GM19193 (cell line): ENCODE measurements around the gene POU2F1.
A peak's percentile ranks its signal among the peaks of the same experiment; 100 is the strongest.

ENCODE experiments used
- POLR2A ChIP-seq: IDR thresholded peaks from 4 replicates; pipeline ENCODE4 v1.6.1; 2011; ENCODE audit not compliant: insufficient read depth, insufficient read length; ENCODE audit errors: extremely low read depth

POU2F1 gene

GRCh38 chr1:167220537-167221125, at the start of gene POU2F1:
Gene POU2F1, plus strand, starts transcription at chr1:167220886. Its CDS starts 12 bp downstream, at chr1:167220898.
- TF ChIP-seq POLR2A: peak; percentile 51

GRCh38 chr1:167171286-167171929, 49.3 kb upstream of the POU2F1 start:
- TF ChIP-seq POLR2A: no peak

GRCh38 chr1:167173516-167174184, 47.0 kb upstream of the POU2F1 start:
- TF ChIP-seq POLR2A: no peak

DNA sequence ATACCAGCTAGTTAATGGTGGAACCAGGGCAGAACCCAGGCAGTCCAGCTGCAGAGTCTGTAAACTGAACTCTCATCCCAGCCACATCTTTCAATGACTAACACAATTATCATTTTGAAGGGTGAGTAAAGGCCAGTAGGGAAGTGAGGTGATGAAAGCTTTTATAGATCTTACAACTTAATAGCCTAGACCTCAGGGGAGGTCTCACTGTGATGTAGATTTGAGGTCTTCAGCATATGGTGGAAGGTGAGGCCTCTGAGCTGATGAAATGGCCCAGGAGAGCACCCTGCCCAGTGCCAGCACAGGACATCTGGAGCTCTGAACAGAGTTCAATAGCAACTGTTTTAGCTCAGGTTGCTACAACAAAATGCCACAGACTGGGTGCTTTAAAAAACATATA, 44.8 kb upstream of the POU2F1 start:
- no peak for TF ChIP-seq POLR2A

DNA sequence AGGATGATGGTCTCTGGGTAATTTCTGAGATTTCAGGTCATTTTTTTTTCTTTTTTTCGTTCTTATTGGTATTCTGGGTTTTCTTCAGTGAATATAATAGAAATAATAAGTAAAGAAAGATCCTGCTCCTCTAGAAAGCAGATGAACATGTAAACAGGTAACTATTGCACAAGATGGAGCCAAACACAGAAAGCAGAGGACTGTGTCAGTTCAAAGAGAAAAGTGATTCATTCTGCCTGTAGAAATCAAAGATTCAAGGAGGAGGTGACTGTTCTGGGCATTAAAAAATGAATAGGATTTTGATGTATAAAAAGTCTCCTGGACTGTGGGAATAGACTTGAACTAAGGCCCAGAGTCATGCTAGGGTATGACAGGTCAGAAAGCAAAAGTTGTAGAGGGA, 41.9 kb upstream of the POU2F1 start:
- TF ChIP-seq POLR2A: no peak

- TF ChIP-seq POLR2A: no peak
Observed at GRCh38 chr1:167182571-167183320, 37.9 kb upstream of the POU2F1 start.

GRCh38 chr1:167184081-167184480, 36.6 kb upstream of the POU2F1 start:
- no peak for TF ChIP-seq POLR2A

- TF ChIP-seq POLR2A: no peak
Observed at GRCh38 chr1:167185062-167185461, 35.6 kb upstream of the POU2F1 start.

DNA sequence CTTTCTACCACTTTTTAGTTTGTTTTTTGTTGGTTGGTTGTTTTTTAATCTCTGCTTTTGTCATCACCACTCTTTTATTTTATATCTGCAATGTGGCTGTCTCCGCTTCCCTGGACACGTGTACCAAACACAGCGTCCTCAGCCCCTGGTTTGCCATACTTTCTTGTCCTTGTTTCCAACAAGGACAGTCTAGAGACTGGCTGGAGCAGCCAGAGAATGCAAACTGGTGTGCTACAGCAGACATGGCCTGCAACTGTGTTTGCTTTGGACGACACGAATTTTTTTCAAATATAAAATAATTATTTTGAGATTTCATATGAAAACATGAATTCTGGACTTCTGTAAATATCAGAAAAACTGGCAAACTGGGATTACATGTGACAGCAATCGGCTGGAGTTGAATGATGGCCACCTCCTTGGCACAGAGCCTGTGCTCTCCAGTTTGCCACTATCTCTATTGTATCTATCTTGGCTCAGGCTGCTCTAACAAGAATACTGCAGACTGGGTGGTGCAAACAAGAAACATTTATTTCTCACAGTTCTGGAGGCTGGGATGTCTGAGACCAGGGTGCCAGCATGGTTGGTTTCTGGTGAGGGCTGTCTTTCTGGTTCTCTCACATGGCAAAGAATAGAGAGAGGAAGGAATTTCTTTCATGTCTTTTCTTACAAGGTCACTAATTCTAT, 34.6 kb upstream of the POU2F1 start:
- no peak for TF ChIP-seq POLR2A

DNA sequence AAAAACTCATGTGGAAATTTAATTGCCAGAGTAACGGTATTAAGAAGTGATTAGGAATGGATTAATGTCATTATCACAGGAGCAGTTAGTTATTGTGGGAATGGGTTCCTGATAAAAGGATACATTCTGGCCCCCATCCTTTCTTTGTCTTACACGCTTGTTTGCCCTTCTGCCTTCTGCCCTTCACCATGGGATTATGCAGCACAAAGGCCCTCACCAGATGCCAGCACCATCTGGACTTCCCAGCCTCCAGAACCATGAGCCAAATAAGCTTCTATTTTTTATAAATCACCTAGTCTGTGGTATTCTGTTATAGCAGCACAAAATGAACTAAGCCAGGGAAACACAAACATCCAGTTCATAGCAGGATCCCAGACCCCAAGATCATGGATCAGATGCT, 33.9 kb upstream of the POU2F1 start:
- no peak for TF ChIP-seq POLR2A

GRCh38 chr1:167190747-167191237, 29.9 kb upstream of the POU2F1 start:
- TF ChIP-seq POLR2A: no peak

GRCh38 chr1:167191958-167192357, 28.7 kb upstream of the POU2F1 start:
- TF ChIP-seq POLR2A: no peak

DNA sequence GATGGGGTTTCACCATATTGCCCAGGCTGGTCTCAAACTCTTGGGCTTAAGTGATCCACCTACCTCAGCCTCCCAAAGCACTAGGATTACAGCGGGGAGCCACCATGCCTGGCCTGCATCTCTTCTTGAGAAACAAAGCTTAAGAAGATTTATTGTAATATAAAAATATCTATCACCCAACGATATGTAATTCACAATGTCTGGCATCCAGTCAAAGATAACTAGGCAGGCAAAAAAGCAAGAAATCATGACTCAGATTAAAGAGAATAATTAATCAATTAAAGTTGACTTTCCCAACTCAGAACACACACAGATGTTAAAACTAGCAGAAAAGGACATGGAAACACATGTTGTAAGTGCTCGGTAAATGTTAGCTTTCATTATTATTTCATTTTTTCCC, 26.5 kb upstream of the POU2F1 start:
- no peak for TF ChIP-seq POLR2A

DNA sequence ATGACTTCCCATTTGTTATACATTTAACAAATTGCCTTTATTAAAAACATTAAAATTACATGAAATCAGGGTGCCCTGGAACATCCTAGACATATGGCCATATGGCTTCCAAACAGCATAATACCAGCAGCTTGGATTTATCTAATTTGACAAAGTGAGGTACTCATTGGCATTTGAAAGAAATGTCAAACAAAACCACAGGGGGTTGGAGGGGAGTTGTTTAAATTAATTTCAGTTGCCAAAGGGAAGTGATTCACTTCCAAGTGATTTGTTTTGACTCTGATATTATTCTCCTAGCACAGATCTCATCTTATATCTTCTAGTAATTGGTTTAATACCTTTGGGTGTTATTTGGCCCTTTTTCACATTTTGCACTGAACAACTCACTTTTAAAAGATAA, 24.5 kb upstream of the POU2F1 start:
- TF ChIP-seq POLR2A: no peak

- no peak for TF ChIP-seq POLR2A
Observed at GRCh38 chr1:167197236-167197635, 23.4 kb upstream of the POU2F1 start.
